Kidney epithelial cell (primary cell): Measurements from ENCODE around the gene FGF1. TPM values are rescaled to one million over a fixed set of nuclear protein-coding genes. Genes with fewer than 3 reads are reported as not detected.
"Not testable (repeated sequence)": the region's sequence is repeated elsewhere in the genome, so short reads cannot be mapped to it uniquely, and the experiment has no call there.

Experiments used
- DNase-seq: peaks from one replicate; pipeline ENCODE4 v3.0.0-alpha.2; 2010; ENCODE audit warnings: low read depth
- H3K27me3 ChIP-seq: 2 replicates; pipeline ENCODE4 v1.6.0; 2011; ENCODE audit warnings: low read length; ENCODE audit not compliant: control insufficient read depth, insufficient read depth
- H3K36me3 ChIP-seq: 2 replicates; pipeline ENCODE4 v1.5.1; 2011; ENCODE audit warnings: low read length; ENCODE audit not compliant: control insufficient read depth, insufficient read depth
- H3K4me3 ChIP-seq: 2 replicates; pipeline ENCODE4 v1.5.1; 2011; ENCODE audit warnings: low read depth, mild to moderate bottlenecking, control low read depth, low read length
- total RNA-seq: library from RNA; depleted of rRNA; stranded (reverse); fragments of >200 nt; gene quantifications from 2 replicates; pipeline ENCODE4 v1.2.3, GENCODE V29; 2015
- TF ChIP-seq, protein P1 (sequence below): IDR thresholded peaks from 2 replicates; pipeline ENCODE4 v1.5.1; 2011; ENCODE audit warnings: mild to moderate bottlenecking, moderate library complexity, low read length, control low read depth, inconsistent platforms; ENCODE audit not compliant: insufficient read depth, poor library complexity, severe bottlenecking

FGF1 gene
- total RNA-seq, 1 donor from 2014 or later = 12.1 TPM

DNA sequence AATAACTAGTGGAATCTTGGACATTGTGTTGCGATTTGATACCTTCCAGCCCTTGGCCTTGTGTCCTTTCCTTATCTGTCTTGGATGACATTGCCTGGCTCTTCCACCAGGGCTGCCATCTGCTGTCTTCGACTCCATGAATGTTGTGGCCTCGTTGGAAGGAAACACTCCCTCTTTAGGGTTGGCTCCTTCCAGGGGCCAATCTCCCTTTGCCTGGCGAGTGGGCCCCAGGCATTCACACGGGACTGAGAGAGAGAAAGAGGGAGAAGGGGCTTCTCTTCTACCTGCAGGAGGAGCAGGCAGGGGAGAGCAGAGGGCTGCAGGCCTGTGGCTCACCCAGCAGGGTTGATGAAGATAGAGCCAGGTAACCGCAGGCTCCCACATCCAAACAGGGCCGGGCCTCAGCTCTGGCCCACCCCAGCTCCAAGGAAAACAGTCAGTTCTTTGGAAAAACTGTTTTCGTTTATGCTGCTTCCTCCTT, 31.3 kb downstream of the FGF1 start:
- DNase-seq = no peak
- Histone ChIP-seq H3K27me3 (no peaks in the 10 kb centered on the region), H3K4me3 (no peak overlapping the region), H3K36me3 (no peaks in the 10 kb centered on the region)
- TF ChIP-seq, protein P1, sequence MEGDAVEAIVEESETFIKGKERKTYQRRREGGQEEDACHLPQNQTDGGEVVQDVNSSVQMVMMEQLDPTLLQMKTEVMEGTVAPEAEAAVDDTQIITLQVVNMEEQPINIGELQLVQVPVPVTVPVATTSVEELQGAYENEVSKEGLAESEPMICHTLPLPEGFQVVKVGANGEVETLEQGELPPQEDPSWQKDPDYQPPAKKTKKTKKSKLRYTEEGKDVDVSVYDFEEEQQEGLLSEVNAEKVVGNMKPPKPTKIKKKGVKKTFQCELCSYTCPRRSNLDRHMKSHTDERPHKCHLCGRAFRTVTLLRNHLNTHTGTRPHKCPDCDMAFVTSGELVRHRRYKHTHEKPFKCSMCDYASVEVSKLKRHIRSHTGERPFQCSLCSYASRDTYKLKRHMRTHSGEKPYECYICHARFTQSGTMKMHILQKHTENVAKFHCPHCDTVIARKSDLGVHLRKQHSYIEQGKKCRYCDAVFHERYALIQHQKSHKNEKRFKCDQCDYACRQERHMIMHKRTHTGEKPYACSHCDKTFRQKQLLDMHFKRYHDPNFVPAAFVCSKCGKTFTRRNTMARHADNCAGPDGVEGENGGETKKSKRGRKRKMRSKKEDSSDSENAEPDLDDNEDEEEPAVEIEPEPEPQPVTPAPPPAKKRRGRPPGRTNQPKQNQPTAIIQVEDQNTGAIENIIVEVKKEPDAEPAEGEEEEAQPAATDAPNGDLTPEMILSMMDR = no peak

DNA sequence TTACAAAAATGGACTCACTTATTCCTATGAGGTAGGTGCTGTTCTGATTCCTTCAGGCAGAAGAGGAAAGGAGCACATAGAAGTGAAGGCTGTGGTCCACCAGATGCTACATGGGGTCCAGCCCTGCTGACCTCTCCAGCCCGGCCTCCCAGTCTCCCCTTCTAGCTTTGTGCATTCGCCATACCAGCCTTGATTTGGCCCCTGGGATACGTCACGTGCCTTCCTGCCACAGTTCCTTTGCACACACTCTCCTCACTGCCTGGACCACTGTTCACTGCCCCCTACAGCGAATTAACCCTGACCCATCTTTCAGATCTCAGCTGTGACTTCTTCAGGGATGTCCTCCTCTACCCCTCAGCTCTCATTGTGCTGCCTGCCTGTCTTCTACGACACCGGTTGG, 32.6 kb downstream of the FGF1 start:
- H3K36me3 ChIP-seq = no peaks in the 10 kb centered on the region
- DNase-seq = no peak
- H3K27me3 ChIP-seq = no peaks in the 10 kb centered on the region
- TF ChIP-seq, protein P1 = no peak
- no peak overlapping the region for H3K4me3 ChIP-seq

DNA sequence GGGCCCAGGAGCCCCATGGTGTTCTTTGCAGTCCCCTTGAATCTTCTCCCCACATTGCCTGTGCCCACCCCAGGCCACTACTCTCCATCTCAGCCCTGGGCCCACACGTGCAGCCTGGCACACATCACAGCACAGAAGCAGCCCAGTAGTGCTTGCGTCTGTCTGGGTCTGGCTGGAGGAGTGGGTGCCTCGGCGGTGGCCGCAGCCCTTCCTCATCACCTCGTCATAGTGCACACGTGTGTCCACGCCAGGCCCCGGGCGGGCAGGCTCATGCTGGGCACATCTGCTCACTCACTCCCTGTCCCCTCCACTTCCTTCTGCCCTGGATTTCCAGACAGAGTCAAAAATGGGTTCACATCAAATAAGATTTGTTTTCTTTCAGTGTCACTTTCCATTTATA, 33.3 kb downstream of the FGF1 start:
- DNase-seq = no peak
- H3K27me3 ChIP-seq = no peaks in the 10 kb centered on the region
- H3K36me3 ChIP-seq = no peaks in the 10 kb centered on the region
- H3K4me3 ChIP-seq = no peak overlapping the region
- TF ChIP-seq, protein P1 = no peak

DNA sequence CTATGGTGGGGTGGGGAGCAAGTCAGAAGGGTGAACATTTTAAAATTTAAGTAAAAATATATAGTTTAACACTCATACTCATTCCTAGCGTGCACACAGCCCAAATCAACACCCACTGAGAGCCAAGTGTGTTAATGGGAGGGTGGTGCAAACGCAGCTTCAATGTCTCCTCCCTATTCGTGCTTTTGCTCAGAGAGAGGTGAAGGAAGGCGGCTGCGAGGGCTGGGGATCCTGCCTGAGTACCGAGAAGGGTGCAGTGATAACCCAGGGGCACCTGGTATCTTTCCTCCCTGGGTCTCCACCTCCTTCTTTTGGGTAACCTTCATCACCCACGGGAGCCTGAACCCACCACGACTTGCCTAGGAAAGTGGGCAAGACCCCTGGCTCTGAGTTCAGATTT, 35.0 kb downstream of the FGF1 start:
- Histone ChIP-seq H3K4me3 (no peak overlapping the region), H3K36me3 (no peaks in the 10 kb centered on the region), H3K27me3 (no peaks in the 10 kb centered on the region)
- no peak for DNase-seq
- TF ChIP-seq, protein P1 = no peak

DNA sequence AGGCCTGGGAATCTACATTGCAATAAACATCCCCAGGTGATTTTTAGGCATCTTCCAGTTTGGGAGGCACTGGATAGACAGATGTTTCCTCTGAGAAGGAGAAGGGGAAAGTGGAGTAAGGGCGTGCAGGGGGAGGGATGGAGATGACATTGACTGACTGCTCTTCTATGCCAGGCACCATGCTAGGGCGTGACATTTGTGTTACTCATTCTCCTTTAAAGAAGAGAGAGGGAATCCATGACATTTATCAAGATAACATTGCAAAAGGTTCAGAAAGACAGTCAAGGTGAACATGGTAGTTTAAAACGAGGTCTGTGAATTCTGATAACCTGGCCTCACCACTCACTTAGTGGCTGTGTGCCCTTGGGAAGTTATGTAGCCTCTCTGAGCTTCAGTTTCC, 35.8 kb downstream of the FGF1 start:
- Histone ChIP-seq H3K4me3 (no peak overlapping the region), H3K27me3 (no peaks in the 10 kb centered on the region), H3K36me3 (no peaks in the 10 kb centered on the region)
- no peak for DNase-seq
- TF ChIP-seq, protein P1 = no peak

DNA sequence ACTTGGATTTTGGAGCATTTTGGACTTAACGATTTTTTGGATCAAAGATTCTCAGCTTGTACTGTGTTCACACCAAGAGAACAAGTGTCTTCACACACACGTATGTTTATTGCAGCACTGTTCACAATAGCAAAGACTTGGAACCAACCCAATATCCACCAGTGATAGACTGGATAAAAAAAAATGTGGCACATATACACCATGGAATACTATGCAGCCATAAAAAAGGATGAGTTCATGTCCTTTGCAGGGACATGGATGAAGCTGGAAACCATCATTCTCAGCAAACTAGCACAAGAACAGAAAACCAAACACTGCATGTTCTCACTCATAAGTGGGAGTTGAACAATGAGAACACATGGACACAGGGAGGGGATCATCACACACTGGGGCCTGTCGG, 37.8 kb downstream of the FGF1 start:
- H3K36me3 ChIP-seq, DNase-seq, H3K27me3 ChIP-seq, H3K4me3 ChIP-seq: not testable (repeated sequence)
